Measurements from ENCODE around the gene PHLDB3.
A peak's percentile ranks its signal among the peaks of the same experiment; 100 is the strongest.
"Not testable (repeated sequence)": the region's sequence is repeated elsewhere in the genome, so short reads cannot be mapped to it uniquely, and the experiment has no call there.

Gene PHLDB3

DNA sequence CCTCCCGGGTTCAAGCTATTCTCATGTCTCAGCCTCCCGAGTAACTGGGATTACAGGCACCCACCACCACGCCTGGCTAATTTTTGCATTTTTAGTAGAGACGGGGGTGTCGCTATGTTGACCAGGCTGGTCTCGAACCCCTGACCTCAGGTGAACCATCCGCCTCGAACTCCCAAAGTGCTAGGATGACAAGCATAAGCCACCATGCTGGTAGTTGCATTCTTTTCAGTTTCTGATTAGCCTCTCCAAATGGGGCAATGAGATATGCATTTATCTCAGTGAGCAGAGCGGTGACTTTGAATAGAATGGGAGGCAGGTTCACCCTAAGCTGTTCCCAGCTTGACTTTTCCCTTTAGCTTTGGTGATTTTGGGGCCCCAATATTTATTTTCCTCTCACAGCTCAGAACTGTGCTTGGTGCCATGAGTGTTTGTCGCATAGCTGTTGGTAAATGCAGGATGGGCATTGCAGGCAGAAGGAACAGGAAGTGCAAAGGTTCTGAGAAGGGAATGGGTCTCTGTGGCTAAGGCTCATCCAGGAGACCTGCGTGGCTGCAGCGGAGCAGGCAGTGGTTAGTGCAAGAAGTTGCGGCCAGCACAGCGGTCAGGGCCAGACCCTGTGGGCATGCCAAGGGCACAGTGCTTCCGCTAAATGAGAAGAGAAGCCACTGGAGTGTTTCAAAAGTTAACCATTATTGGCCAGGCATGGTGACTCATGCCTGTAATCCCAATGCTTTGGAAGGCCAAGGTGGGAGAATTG is 59.8 kb downstream of the PHLDB3 start:
- no peak for DNase-seq (ENCODE audit: low read depth)

GRCh38 chr19:43444091-43444490 is 60.5 kb downstream of the PHLDB3 start:
- not testable (repeated sequence) for DNase-seq (ENCODE audit: low read depth)

DNA sequence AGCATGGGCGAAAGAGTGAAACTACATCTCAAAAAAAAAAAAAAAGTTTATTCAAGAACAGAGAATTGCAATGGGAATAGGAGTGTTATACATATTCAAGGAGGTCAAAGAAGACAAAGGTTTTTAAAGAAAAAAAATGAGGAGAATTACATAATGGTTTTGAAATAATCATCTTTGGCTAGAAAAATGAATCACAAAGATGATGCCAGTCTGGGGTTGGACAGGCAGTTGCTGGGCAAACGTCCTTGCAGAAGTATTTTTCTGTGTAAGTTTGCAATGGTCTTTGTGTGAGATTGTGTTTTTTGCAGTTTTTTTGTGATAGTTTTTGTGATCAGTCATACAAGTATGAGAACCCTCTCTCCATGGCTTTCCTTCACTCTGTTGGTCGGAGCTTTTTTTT is 62.8 kb downstream of the PHLDB3 start:
- DNase-seq (ENCODE audit: low read depth), result no peak

- DNase-seq (ENCODE audit: low read depth), result no peak
These were observed 64.9 kb downstream of the PHLDB3 start for GRCh38 chr19:43439709-43440063.

DNA sequence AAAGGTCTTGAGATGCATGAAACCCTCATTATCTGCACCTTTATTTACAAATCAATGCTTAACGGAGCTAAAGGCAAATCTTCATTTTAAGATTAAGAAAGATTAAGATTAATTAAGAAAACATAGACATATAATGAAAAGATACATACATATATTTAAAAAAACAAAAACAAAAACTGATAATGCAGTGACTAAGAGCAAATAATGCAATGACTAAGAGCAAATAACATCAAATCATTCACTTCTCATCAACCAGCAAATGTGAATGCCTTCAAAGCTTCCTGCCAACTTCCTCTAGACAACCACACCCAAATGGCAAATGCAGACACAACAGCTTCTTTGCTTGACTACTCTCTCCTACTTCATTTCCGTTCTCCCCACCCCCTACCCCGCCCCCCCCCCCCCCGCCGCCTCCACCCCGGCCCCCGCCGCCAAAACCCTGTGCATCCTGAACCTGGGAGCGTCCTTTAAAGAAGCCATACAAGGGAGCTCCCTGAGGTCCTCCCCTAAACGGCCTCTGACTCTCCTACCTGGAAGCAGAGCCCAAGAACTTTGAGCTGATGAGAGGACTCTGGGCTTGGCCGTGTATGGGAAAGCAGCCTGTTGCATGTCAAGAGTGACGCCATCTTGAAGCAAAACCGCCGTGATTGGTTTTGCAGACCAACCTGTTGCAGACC is 65.4 kb downstream of the PHLDB3 start:
- no peak for DNase-seq (ENCODE audit: low read depth)

- DNase-seq (ENCODE audit: low read depth), result no peak
These were observed 66.1 kb downstream of the PHLDB3 start for GRCh38 chr19:43438291-43439031.

- DNase-seq (ENCODE audit: low read depth), result no peak
These were observed 66.8 kb downstream of the PHLDB3 start for GRCh38 chr19:43437712-43438111.

DNA sequence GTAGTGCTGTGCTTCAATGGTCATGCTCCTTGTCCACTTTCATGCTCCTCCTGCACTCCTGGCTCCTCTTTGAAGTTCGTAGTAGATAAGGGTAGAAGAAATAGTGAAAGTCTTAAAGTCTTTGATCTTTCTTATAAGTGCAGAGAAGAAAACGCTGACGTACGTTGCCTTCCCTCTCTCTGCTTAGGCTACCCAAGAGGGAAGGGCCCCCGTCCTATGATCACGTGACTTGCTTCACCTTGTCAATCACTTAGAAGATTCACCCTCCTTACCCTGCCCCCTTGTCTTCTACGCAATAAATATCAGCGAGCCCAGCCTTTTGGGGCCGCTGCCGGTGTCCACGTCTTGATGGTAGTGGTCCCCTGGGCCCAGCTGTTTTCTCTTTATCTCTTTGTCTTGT is 67.3 kb downstream of the PHLDB3 start:
- DNase-seq (ENCODE audit: low read depth), result not testable (repeated sequence)

DNA sequence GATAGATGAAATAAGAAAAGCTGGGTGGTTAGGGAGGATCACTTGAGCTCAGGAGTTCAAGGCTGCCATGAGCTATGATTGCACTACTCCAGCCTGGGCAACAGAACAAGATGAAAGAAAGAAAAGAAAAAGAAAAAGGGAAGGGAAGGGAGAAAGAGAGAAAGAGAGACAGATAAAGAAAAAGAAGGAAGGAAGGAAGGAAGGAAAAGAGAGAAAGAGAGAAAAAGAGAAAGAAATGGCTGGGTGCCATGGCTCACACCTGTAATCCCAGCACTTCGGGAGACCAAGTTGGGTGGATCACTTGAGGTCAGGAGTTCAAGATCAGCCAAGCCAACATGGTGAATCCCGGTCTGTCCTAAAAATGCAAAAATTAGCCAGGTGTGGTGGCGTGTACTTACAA is 68.8 kb downstream of the PHLDB3 start:
- DNase-seq (ENCODE audit: low read depth), result no peak

DNA sequence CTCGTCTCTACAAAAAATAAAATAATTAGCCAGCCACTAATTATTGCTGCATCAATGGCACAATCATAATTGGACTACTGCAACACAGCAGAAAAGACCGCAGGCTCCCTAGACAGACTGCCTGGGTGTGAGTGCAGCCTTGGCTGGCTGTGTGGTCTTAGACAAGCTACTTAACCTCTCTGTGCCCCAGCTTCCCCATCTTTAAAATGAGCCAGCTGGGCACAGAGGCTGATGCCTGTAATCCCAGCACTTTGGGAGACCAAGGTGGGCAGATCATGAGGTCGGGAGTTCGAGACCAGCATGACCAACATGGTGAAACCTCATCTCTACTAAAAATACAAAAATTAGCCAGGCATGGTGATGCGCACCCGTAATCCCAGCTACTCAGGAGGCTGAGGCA is 70.9 kb downstream of the PHLDB3 start:
- no peak for DNase-seq (ENCODE audit: low read depth)

DNA sequence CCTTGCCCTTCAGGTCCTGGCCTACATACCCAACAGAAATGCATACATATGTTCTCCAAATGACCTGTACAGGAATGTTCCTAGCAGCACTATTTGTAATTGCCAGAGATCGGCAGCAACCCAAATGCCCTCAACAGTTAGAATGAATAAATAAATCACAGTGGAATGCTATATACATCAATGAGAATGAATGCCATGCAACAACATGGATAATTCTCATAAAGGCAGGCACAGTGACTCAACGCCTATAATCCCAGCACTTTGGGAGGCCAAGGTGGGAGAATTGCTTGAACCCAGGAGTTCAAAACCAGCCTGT is 71.2 kb downstream of the PHLDB3 start:
- no peak for DNase-seq (ENCODE audit: low read depth)

- DNase-seq (ENCODE audit: low read depth), result no peak
These were observed 73.6 kb downstream of the PHLDB3 start for GRCh38 chr19:43430976-43431375.

GRCh38 chr19:43430142-43430710 is 74.3 kb downstream of the PHLDB3 start:
- peak; percentile 4 for DNase-seq (ENCODE audit: low read depth)

DNA sequence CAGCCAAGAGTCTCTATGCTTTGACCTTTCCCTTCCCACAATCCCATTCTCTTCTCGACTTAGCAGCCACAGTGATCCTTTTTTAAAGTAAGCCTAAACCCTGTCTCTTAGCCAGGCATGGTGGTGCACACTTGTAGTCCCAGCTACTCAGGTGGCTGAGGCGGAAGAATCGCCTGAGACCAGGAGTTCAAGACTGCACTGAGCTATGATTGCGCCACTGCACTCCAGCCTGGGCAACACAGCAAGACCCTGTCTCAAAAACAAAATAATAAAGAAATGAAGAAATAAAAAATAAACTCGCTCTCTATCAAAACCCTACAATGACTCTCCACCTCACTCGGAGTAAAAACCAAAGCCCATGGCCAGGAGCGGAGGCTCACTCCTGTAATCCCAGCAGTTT is 75.2 kb downstream of the PHLDB3 start:
- DNase-seq (ENCODE audit: low read depth), result no peak

- no peak for DNase-seq (ENCODE audit: low read depth)
These were observed 78.8 kb downstream of the PHLDB3 start for GRCh38 chr19:43425567-43426392.

Measured in activated T-helper 9 cell treated with anti-CD3 and anti-CD28 coated beads, Interleukin-2, amount 50 U/mL, for 16 hours (primary cell).